ENCODE data around the gene GLRA2.
"Not testable (repeated sequence)": the region's sequence is repeated elsewhere in the genome, so short reads cannot be mapped to it uniquely, and the experiment has no call there.

- TF ChIP-seq, protein P1, sequence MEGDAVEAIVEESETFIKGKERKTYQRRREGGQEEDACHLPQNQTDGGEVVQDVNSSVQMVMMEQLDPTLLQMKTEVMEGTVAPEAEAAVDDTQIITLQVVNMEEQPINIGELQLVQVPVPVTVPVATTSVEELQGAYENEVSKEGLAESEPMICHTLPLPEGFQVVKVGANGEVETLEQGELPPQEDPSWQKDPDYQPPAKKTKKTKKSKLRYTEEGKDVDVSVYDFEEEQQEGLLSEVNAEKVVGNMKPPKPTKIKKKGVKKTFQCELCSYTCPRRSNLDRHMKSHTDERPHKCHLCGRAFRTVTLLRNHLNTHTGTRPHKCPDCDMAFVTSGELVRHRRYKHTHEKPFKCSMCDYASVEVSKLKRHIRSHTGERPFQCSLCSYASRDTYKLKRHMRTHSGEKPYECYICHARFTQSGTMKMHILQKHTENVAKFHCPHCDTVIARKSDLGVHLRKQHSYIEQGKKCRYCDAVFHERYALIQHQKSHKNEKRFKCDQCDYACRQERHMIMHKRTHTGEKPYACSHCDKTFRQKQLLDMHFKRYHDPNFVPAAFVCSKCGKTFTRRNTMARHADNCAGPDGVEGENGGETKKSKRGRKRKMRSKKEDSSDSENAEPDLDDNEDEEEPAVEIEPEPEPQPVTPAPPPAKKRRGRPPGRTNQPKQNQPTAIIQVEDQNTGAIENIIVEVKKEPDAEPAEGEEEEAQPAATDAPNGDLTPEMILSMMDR (IDR thresholded peaks at IDR 0.05; ENCODE audit: low read length), result not testable (repeated sequence)
- not testable (repeated sequence) for TF ChIP-seq EZH2phosphoT487 (IDR thresholded peaks at IDR 0.05; ENCODE audit: low read length)
Observed at GRCh38 chrX:14688331-14688730, 159.0 kb downstream of the GLRA2 start.
